Measurements from ENCODE around the gene AHDC1. TPM values are rescaled to one million over a fixed set of nuclear protein-coding genes. Genes with fewer than 3 reads are reported as not detected.

AHDC1 gene
- total RNA-seq (2021; ENCODE audit: unreplicated experiment) (33.7 TPM), Bru-seq, nascent RNA (percentile 61 among the genes with signal in this experiment), BruChase-seq, experiment 1, labeled RNA remaining after a 6-hour chase (percentile 69 among the genes with signal in this experiment), BruChase-seq, experiment 2, labeled RNA remaining after a 2-hour chase (percentile 70 among the genes with signal in this experiment)
- polyA plus RNA-seq (2012): 26.1 and 30.5 TPM in 2 replicates
- long read RNA-seq, partial matches to known transcripts: 17 of 24 reads
- long read RNA-seq, other reads (novel, unspliced or antisense): 7 of 24 reads

GRCh38 chr1:27603681-27604578, at the start of gene AHDC1:
TSS of gene AHDC1 (minus strand) at chr1:27604144. CDS start at chr1:27552115, 52,029 bp downstream.
- H3K9me2 ChIP-seq (ENCODE audit: insufficient read depth): no peaks in the 10 kb centered on the region
- peaks cover 9% of the 10 kb centered on the region; the same call in 1 of the 2 replicates for H4K20me1 ChIP-seq (ENCODE audit: insufficient read depth)
- no peaks in the 10 kb centered on the region for H3K36me3 ChIP-seq (ENCODE audit: control insufficient read depth in 1 of 2, insufficient read depth in 2 of 2, low read length in 2 of 2)
- peak within 1 kb of the TSS; percentile 85 to 95 for H3K4me3 ChIP-seq (replicated peaks in 1 of 2; ENCODE audit: low read depth in 1 of 2, low read length in 2 of 2)
- H3K9me3 ChIP-seq (ENCODE audit: control insufficient read depth in 1 of 2, insufficient read depth in 1 of 2, low read depth in 1 of 2, low read length in 2 of 2): no peaks in the 10 kb centered on the region
- TF ChIP-seq ELF1 (IDR thresholded peaks at IDR 0.05; ENCODE audit: borderline replicate concordance, low read depth) (no peak), POLR2A (IDR thresholded peaks at IDR 0.05; ENCODE audit: borderline replicate concordance, extremely low read depth, insufficient read depth, insufficient read length) (peak; percentile 34), REST (IDR thresholded peaks at IDR 0.05; ENCODE audit: low read depth) (no peak), POLR2AphosphoS5 (IDR thresholded peaks at IDR 0.05; ENCODE audit: low read depth, low read length) (peak; percentile 89), YY1 (IDR thresholded peaks at IDR 0.05; ENCODE audit: extremely low read depth, insufficient replicate concordance, low read depth, low read length) (peak; percentile 31)
- no peak within 1 kb of the TSS for H2AFZ ChIP-seq (ENCODE audit: low read depth, low read length, poor library complexity, severe bottlenecking)
- H3K27me3 ChIP-seq (ENCODE audit: insufficient read depth, low read length): no peaks in the 10 kb centered on the region
- H3K4me1 ChIP-seq (ENCODE audit: control insufficient read depth in 1 of 2, insufficient read depth in 2 of 2, low read length in 2 of 2): peaks cover 40 to 70% of the 10 kb centered on the region in 2 experiments
- POLR2A ChIA-PET: interaction anchor here (0.7 to 1.2 kb wide), 11 partner anchors 9 to 632 kb away, joined by 3 to 13 read pairs (median 5); partner anchors contain the start of gene WASF2
- DNase-seq (ENCODE audit: low read depth, low spot score): peak; percentile 65
- BruUV-seq (replicated peaks): no TSS peak
- intact Hi-C loops (cut with micrococcal nuclease): loop anchor here (1.0 to 10.0 kb wide), 2 partner anchors 48 to 559 kb away; no protein-coding TSS in a partner anchor
- H3K79me2 ChIP-seq (ENCODE audit: insufficient read depth, low read length): peaks cover 43% of the 10 kb centered on the region
- RAD21 ChIA-PET (ENCODE audit: low non-redundant PET in 1 of 2, low total read pairs in 2 of 2, uncharacterized antibody in 2 of 2, unreplicated experiment in 2 of 2): interaction anchor here (0.6 to 2.7 kb wide), 4 partner anchors 30 to 871 kb away, joined by 3 to 20 read pairs (median 8); no protein-coding TSS in a partner anchor
- CTCF ChIA-PET: interaction anchor here (0.5 to 3.8 kb wide), 6 partner anchors 47 to 307 kb away, joined by 3 to 24 read pairs (median 4); no protein-coding TSS in a partner anchor
- H3K4me2 ChIP-seq (ENCODE audit: low read length): peak within 1 kb of the TSS; percentile 88
- H3K9ac ChIP-seq (ENCODE audit: low read length): peak within 1 kb of the TSS; percentile 81
- H3K27ac ChIP-seq (ENCODE audit: low read depth, low read length): peak within 1 kb of the TSS; percentile 68
- peak; percentile 74 for ATAC-seq

Data from HCT116 (cell line).